Liver (tissue), 9 donors: ENCODE measurements around the gene CDK9. TPM values are rescaled to one million over a fixed set of nuclear protein-coding genes. Genes with fewer than 3 reads are reported as not detected.
A peak's percentile ranks its signal among the peaks of the same experiment; 100 is the strongest.

Experiments
- DNase-seq: peaks from one replicate; pipeline ENCODE4 v3.0.0-alpha.2; 2017; ENCODE audit warnings: low spot score
- H3K27ac ChIP-seq, 2 donors: one replicate each; pipeline ENCODE4 v1.7.0; 2013; ENCODE audit warnings: inconsistent platforms in 2 of 2, low read length in 2 of 2, control low read depth in 1 of 2, low read depth in 1 of 2, mild to moderate bottlenecking in 1 of 2
- H3K27me3 ChIP-seq, 4 donors: one replicate each; pipeline versions ENCODE4 v1.6.1 to v1.7.0; 2013; ENCODE audit warnings: low read length in 3 of 4, inconsistent platforms in 1 of 4, mild to moderate bottlenecking in 1 of 4, moderate library complexity in 1 of 4; ENCODE audit not compliant: control insufficient read depth in 4 of 4, insufficient read depth in 4 of 4
- H3K36me3 ChIP-seq, 4 donors: one replicate each; pipeline versions ENCODE4 v1.6.1 to v1.7.0; 2013; ENCODE audit warnings: low read length in 3 of 4, mild to moderate bottlenecking in 3 of 4, low read depth in 1 of 4, moderate library complexity in 1 of 4; ENCODE audit not compliant: control insufficient read depth in 4 of 4, insufficient read depth in 3 of 4
- H3K4me1 ChIP-seq, 4 donors: one replicate each; pipeline versions ENCODE4 v1.6.1 to v1.7.0; 2013; ENCODE audit warnings: low read length in 3 of 4, mild to moderate bottlenecking in 3 of 4, moderate library complexity in 1 of 4; ENCODE audit not compliant: control insufficient read depth in 4 of 4, insufficient read depth in 4 of 4
- H3K4me3 ChIP-seq, 3 donors: one replicate each; pipeline versions ENCODE4 v1.6.1 to v1.7.0; 2013; ENCODE audit warnings: low read length in 3 of 3, control low read depth in 1 of 3, low read depth in 1 of 3, mild to moderate bottlenecking in 1 of 3
- H3K9ac ChIP-seq, 2 donors: one replicate each; pipeline ENCODE4 v1.7.0; 2013; ENCODE audit warnings: low read length in 2 of 2, mild to moderate bottlenecking in 2 of 2, moderate library complexity in 2 of 2, control low read depth in 1 of 2, low read depth in 1 of 2
- H3K9me3 ChIP-seq, 4 donors: one replicate each; pipeline versions ENCODE4 v1.6.1 to v1.7.0; 2013; ENCODE audit warnings: low read length in 3 of 4; ENCODE audit not compliant: control insufficient read depth in 4 of 4
- ATF3 ChIP-seq: IDR thresholded peaks from 2 replicates; pipeline ENCODE4 v1.6.1; 2016; ENCODE audit warnings: antibody characterized with exemption
- CTCF ChIP-seq: fragments of 150-350 bp; IDR thresholded peaks from 2 replicates; pipeline ENCODE4 v1.5.1; 2017; ENCODE audit warnings: improper control_type of control experiment, low read depth, low read length; ENCODE audit not compliant: missing input control
- EGR1 ChIP-seq, 2 donors: IDR thresholded peaks; 2 replicates each; pipeline ENCODE4 v1.6.1; 2016 to 2018; ENCODE audit warnings: antibody characterized with exemption in 2 of 2, low read depth in 2 of 2
- FOXA1 ChIP-seq: IDR thresholded peaks from 2 replicates; pipeline ENCODE4 v1.6.1; 2016; ENCODE audit warnings: antibody characterized with exemption
- FOXA2 ChIP-seq: IDR thresholded peaks from 2 replicates; pipeline ENCODE4 v1.6.1; 2016; ENCODE audit warnings: antibody characterized with exemption
- GABPA ChIP-seq, 2 donors: IDR thresholded peaks in 1 of 2; conservative IDR thresholded peaks in 1 of 2; 2 replicates each; pipeline ENCODE4 v1.6.1; 2016; ENCODE audit warnings: antibody characterized with exemption in 2 of 2, mild to moderate bottlenecking in 1 of 2, moderate library complexity in 1 of 2
- HNF4A ChIP-seq, 2 donors: conservative IDR thresholded peaks; 2 replicates each; pipeline ENCODE4 v1.6.1; 2016; ENCODE audit warnings: antibody characterized with exemption in 2 of 2, mild to moderate bottlenecking in 2 of 2
- HNF4G ChIP-seq: IDR thresholded peaks from 2 replicates; pipeline ENCODE4 v1.6.1; 2016; ENCODE audit warnings: antibody characterized with exemption
- JUND ChIP-seq, 2 donors: IDR thresholded peaks; 2 replicates each; pipeline ENCODE4 v1.6.1; 2016; ENCODE audit warnings: antibody characterized with exemption in 2 of 2
- MAX ChIP-seq: IDR thresholded peaks from 2 replicates; pipeline ENCODE4 v1.6.1; 2016; ENCODE audit warnings: antibody characterized with exemption
- NR2F2 ChIP-seq: IDR thresholded peaks from 2 replicates; pipeline ENCODE4 v1.6.1; 2016; ENCODE audit warnings: antibody characterized with exemption
- RAD21 ChIP-seq, 2 donors: IDR thresholded peaks; 2 replicates each; pipeline ENCODE4 v1.6.1; 2016; ENCODE audit warnings: antibody characterized with exemption in 2 of 2, mild to moderate bottlenecking in 2 of 2
- REST ChIP-seq: IDR thresholded peaks from 2 replicates; pipeline ENCODE4 v1.6.1; 2016; ENCODE audit warnings: antibody characterized with exemption, mild to moderate bottlenecking
- RXRA ChIP-seq, 2 donors: IDR thresholded peaks; 2 replicates each; pipeline ENCODE4 v1.6.1; 2017 to 2018; ENCODE audit warnings: antibody characterized with exemption in 2 of 2, mild to moderate bottlenecking in 1 of 2
- SP1 ChIP-seq: IDR thresholded peaks from 2 replicates; pipeline ENCODE4 v1.6.1; 2018; ENCODE audit warnings: antibody characterized with exemption, mild to moderate bottlenecking
- TAF1 ChIP-seq: conservative IDR thresholded peaks from 2 replicates; pipeline ENCODE4 v1.6.1; 2016; ENCODE audit warnings: antibody characterized with exemption, mild to moderate bottlenecking
- YY1 ChIP-seq: IDR thresholded peaks from 2 replicates; pipeline ENCODE4 v1.6.1; 2016; ENCODE audit warnings: antibody characterized with exemption, mild to moderate bottlenecking
- ZBTB33 ChIP-seq: IDR thresholded peaks from 2 replicates; pipeline ENCODE4 v1.6.1; 2016; ENCODE audit warnings: antibody characterized with exemption
- WGBS: extraction: QIAGEN DNeasy Blood & Tissue Kit; methylation state at CpG from one replicate; pipeline ENCODE4 v1.1.7; 2013; 5-methylcytosine and 5-hydroxymethylcytosine counted together
- polyA plus RNA-seq, 2 donors: library from polyadenylated mRNA; stranded (reverse) in 1 of 2; unstranded in 1 of 2; fragments of 200-250 nt in 1 of 2; fragments of >200 nt in 1 of 2; fragmentation: Nextera tagmentation in 1 of 2; extraction: Ambion mirVana in 1 of 2; gene quantifications; one replicate each; pipeline versions ENCODE4 v1.2.1 to v1.2.3, GENCODE V29; 2013 to 2015
- total RNA-seq, 2 donors: library from RNA; depleted of rRNA; stranded (reverse); fragments of >200 nt; gene quantifications; one replicate each; pipeline ENCODE4 v1.2.3, GENCODE V29; 2014
- donor health status: healthy.
- donor health status: healthy.
- donor health status: healthy.
- donor health status: healthy.
- donor health status: healthy.

CDK9 gene
- total and polyA plus RNA-seq, 4 donors = 31.8 to 41.4 (median 36.8) TPM

GRCh38 chr9:127793093-127793708, 7.4 kb downstream of the CDK9 start:
- DNase-seq = no peak
- Histone ChIP-seq H3K27me3 (no peaks in the 10 kb centered on the region), H3K4me3 (no peak overlapping the region), H3K27ac (peak overlapping the region; percentile 49 to 89), H3K9ac (peak overlapping the region in 1 of 2 donors; percentile 88), H3K36me3 (peaks cover 7 to 17% (median 14%) of the 10 kb centered on the region in 4 donors), H3K4me1 (peaks cover 28 to 87% (median 70%) of the 10 kb centered on the region in 4 donors), H3K9me3 (no peaks in the 10 kb centered on the region)
- WGBS = 50% methylated on average over 8 of the region's 8 CpGs
- TF ChIP-seq GABPA (IDR thresholded peaks at IDR 0.05 in 1 of 2, conservative IDR thresholded peaks at IDR 0.05 in 1 of 2) = no peak
- TF ChIP-seq YY1 = peak; percentile 25
- TF ChIP-seq FOXA1 = no peak
- TF ChIP-seq CTCF = no peak

- Histone ChIP-seq H3K27ac (peak overlapping the region; percentile 81 to 89), H3K27me3 (no peaks in the 10 kb centered on the region), H3K4me1 (peaks cover 28 to 87% (median 68%) of the 10 kb centered on the region in 4 donors), H3K4me3 (no peak overlapping the region), H3K9ac (peak overlapping the region in 1 of 2 donors; percentile 88), H3K36me3 (peaks cover 4 to 16% (median 9%) of the 10 kb centered on the region in 4 donors), H3K9me3 (no peaks in the 10 kb centered on the region)
- TF ChIP-seq HNF4A (conservative IDR thresholded peaks at IDR 0.05) (peak; percentile 63 to 79), JUND (IDR thresholded peaks at IDR 0.05) (peak; percentile 42 to 46), MAX (no peak), GABPA (IDR thresholded peaks at IDR 0.05 in 1 of 2, conservative IDR thresholded peaks at IDR 0.05 in 1 of 2) (peak in 1 of 2 donors; percentile 50), NR2F2 (peak; percentile 32), FOXA1 (peak; percentile 69), SP1 (peak; percentile 75), ZBTB33 (peak; percentile 72), RAD21 (IDR thresholded peaks at IDR 0.05) (peak; percentile 8 to 24), YY1 (peak; percentile 46), RXRA (IDR thresholded peaks at IDR 0.05) (peak; percentile 87 to 96), CTCF (no peak), TAF1 (no peak), ATF3 (no peak), REST (no peak), FOXA2 (peak; percentile 76), EGR1 (IDR thresholded peaks at IDR 0.05; ENCODE audit: low read depth in 2 of 2) (peak in 1 of 2 donors; percentile 20), HNF4G (no peak)
- 30% methylated on average over 14 of the region's 14 CpGs for WGBS
- no peak for DNase-seq
Observed at GRCh38 chr9:127794001-127794791, 8.4 kb downstream of the CDK9 start.
